GM21717 (cell line): Measurements from ENCODE around the gene LAMC2.

Source experiments
- ATAC-seq: cut with Tn5 transposase; IDR thresholded peaks from one replicate; pipeline ENCODE4 v1.9.1; 2021; ENCODE audit warnings: mild to moderate bottlenecking, moderate library complexity; ENCODE audit not compliant: unreplicated experiment

Gene LAMC2

GRCh38 chr1:183212870-183213269 lies 26.8 kb downstream of the LAMC2 start:
- ATAC-seq = no peak

- ATAC-seq = no peak
Observed at GRCh38 chr1:183214021-183214970, 28.2 kb downstream of the LAMC2 start.

- ATAC-seq = no peak
Observed at GRCh38 chr1:183215076-183215720, 29.1 kb downstream of the LAMC2 start.

- no peak for ATAC-seq
Observed at GRCh38 chr1:183215936-183216335, 29.9 kb downstream of the LAMC2 start.

- ATAC-seq = no peak
Observed at GRCh38 chr1:183218027-183218618, 32.1 kb downstream of the LAMC2 start.

- no peak for ATAC-seq
Observed at GRCh38 chr1:183218971-183219615, 33.0 kb downstream of the LAMC2 start.

- ATAC-seq = no peak
Observed at GRCh38 chr1:183219616-183220009, 33.5 kb downstream of the LAMC2 start.

- no peak for ATAC-seq
Observed at GRCh38 chr1:183222909-183223308, 36.8 kb downstream of the LAMC2 start.

- ATAC-seq = no peak
Observed at GRCh38 chr1:183223467-183223866, 37.4 kb downstream of the LAMC2 start.

GRCh38 chr1:183226361-183226760 lies 40.3 kb downstream of the LAMC2 start:
- no peak for ATAC-seq

- ATAC-seq = no peak
Observed at GRCh38 chr1:183226963-183227362, 40.9 kb downstream of the LAMC2 start.

GRCh38 chr1:183227422-183228346 lies 41.6 kb downstream of the LAMC2 start:
- ATAC-seq = no peak

- ATAC-seq = no peak
Observed at GRCh38 chr1:183228347-183229220, 42.5 kb downstream of the LAMC2 start.

- ATAC-seq = no peak
Observed at GRCh38 chr1:183230413-183230812, 44.3 kb downstream of the LAMC2 start.

GRCh38 chr1:183231545-183231944 lies 45.5 kb downstream of the LAMC2 start:
- no peak for ATAC-seq

GRCh38 chr1:183233113-183233512 lies 47.0 kb downstream of the LAMC2 start:
- no peak for ATAC-seq

- no peak for ATAC-seq
Observed at GRCh38 chr1:183234660-183235476, 48.8 kb downstream of the LAMC2 start.

GRCh38 chr1:183235503-183235902 lies 49.4 kb downstream of the LAMC2 start:
- ATAC-seq = no peak
